Activated naive CD8-positive, alpha-beta T cell treated with anti-CD3 and anti-CD28 coated beads, Interleukin-2, amount 10 ng/mL, durations not matched to agents 7 days and 5 days (primary cell): ENCODE results near the gene CENPB. TPM values are rescaled to one million over a fixed set of nuclear protein-coding genes. Genes with fewer than 3 reads are reported as not detected.

Experiments used
- total RNA-seq, 2 experiments: library from RNA; stranded (reverse); gene quantifications; one replicate each; pipeline ENCODE4 v1.2.3, GENCODE V29; 2021

Gene CENPB
- total RNA-seq, 2 experiments from 2014 or later: 63.3 to 65.7 TPM

Other genes starting within 250 kb of the CENPB start
- not detected for gene GFRA4, start 123.3 kb downstream of the CENPB start, total RNA-seq
- gene ADAM33, start 104.7 kb downstream of the CENPB start, total RNA-seq: not detected
- under 1 TPM; 0.20 to 0.25 TPM for gene SIGLEC1, start 74.1 kb downstream of the CENPB start, total RNA-seq
- gene HSPA12B, start 54.1 kb downstream of the CENPB start, total RNA-seq: not detected
- gene ADISSP, start 19.0 kb downstream of the CENPB start, total RNA-seq: 10 to 100 TPM; 21.9 to 22.1 TPM
- not detected for gene SPEF1, start 5.3 kb downstream of the CENPB start, total RNA-seq
- gene CDC25B, start 9.6 kb upstream of the CENPB start, total RNA-seq: 100 to 1,000 TPM; 263 to 264 TPM
- 10 to 100 TPM; 11.1 to 12.5 TPM for gene AP5S1, start 33.8 kb upstream of the CENPB start, total RNA-seq
- gene MAVS, start 60.1 kb upstream of the CENPB start, total RNA-seq: 10 to 100 TPM; 36.3 to 36.8 TPM
- 10 to 100 TPM; 76.6 to 80.1 TPM for gene PANK2, start 102.6 kb upstream of the CENPB start, total RNA-seq
- 10 to 100 TPM; 17.7 to 21.6 TPM for gene RNF24, start 228.8 kb upstream of the CENPB start, total RNA-seq